Panc1 (cell line): Measurements from ENCODE around the gene IFFO2.

Experiments used
- CTCF ChIP-seq: fragments of 450-650 bp; IDR thresholded peaks from 2 replicates; pipeline ENCODE4 v1.5.1; 2017; ENCODE audit warnings: mild to moderate bottlenecking
- SIN3A ChIP-seq: IDR thresholded peaks from 2 replicates; pipeline ENCODE4 v1.6.1; 2012; ENCODE audit warnings: low read depth, mild to moderate bottlenecking, low read length, moderate library complexity, borderline replicate concordance; ENCODE audit not compliant: insufficient read depth

- TF ChIP-seq CTCF (no peak), SIN3A (0 out of 2 replicates have a peak, but pooled peaks have one; percentile 9)
Observed at GRCh38 chr1:18949686-18950400, 6.6 kb downstream of the IFFO2 start.
